SK-N-MC (cell line): Measurements from ENCODE around the gene TNFSF15.

Source experiments
- EZH2 ChIP-seq: fragments of 200-600 bp; sonication (generic); IDR thresholded peaks from one replicate; pipeline ENCODE4 v1.6.1; 2017; ENCODE audit warnings: antibody characterized with exemption
- POLR2AphosphoS5 ChIP-seq: IDR thresholded peaks from 2 replicates; pipeline ENCODE4 v1.6.1; 2012; ENCODE audit warnings: mild to moderate bottlenecking, low read depth, low read length, borderline replicate concordance

DNA sequence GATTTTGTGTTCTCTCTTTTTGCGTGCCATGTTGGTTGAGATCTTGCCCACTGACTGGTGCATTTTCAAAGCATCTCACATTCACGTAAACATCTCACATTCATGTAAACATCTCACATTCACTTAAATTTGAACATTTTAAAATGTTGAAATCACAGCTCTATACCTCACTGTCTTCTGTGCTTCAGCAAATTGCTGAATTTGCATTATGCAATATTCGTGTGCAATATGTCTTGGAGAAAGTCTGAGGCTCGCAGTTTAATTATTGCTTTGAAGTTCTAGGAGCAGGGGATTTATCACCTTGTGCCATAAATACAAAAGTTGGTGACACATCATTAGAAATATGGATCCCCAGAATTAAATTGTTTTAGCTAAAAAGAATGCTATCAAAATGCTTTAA is 42.6 kb downstream of the TNFSF15 start:
- no peak for TF ChIP-seq EZH2
- no peak for TF ChIP-seq POLR2AphosphoS5
